SU-DHL-6 (cell line): ENCODE measurements around the gene FOXO3.

Source experiments
- H2AFZ ChIP-seq: fragments of 200-600 bp; sonication (generic); 2 replicates; pipeline ENCODE4 v1.6.1; 2014; ENCODE audit warnings: low read depth, mild to moderate bottlenecking, moderate library complexity, mixed read lengths, antibody characterized with exemption, low read length; ENCODE audit not compliant: severe bottlenecking
- H3F3A ChIP-seq: fragments of 200-600 bp; shearing (Covaris generic); 2 replicates; pipeline ENCODE4 v1.6.0; 2016; ENCODE audit warnings: antibody characterized with exemption, mild to moderate bottlenecking; ENCODE audit not compliant: insufficient read depth
- H3K27ac ChIP-seq: fragments of 200-600 bp; sonication (generic); 2 replicates; pipeline ENCODE4 v1.5.1; 2016; ENCODE audit warnings: low read depth, mild to moderate bottlenecking, low read length, moderate library complexity, mixed read lengths
- H3K27me3 ChIP-seq: fragments of 200-600 bp; sonication (generic), shearing (Covaris generic); 2 replicates; pipeline ENCODE4 v1.6.0; 2014; ENCODE audit warnings: mild to moderate bottlenecking, low read length
- H3K36me3 ChIP-seq: fragments of 200-600 bp; sonication (generic); 2 replicates; pipeline ENCODE4 v1.6.1; 2014; ENCODE audit warnings: mild to moderate bottlenecking, low read length, mixed read lengths
- H3K4me2 ChIP-seq: fragments of 300-600, 200-600 bp; shearing (Covaris generic), sonication (generic); 2 replicates; pipeline ENCODE4 v1.6.0; 2014; ENCODE audit warnings: low read length, low read depth, mild to moderate bottlenecking; ENCODE audit not compliant: poor library complexity, severe bottlenecking
- H3K4me3 ChIP-seq: fragments of 200-600 bp; sonication (generic); 2 replicates; pipeline ENCODE4 v1.5.1; 2014; ENCODE audit warnings: antibody characterized with exemption, low read length, mild to moderate bottlenecking, mixed read lengths; ENCODE audit not compliant: insufficient read depth, poor library complexity, severe bottlenecking
- H3K79me2 ChIP-seq: fragments of 200-600 bp; sonication (generic); 2 replicates; pipeline ENCODE4 v1.6.1; 2014; ENCODE audit warnings: mild to moderate bottlenecking, low read length, moderate library complexity; ENCODE audit not compliant: insufficient read depth
- H3K9ac ChIP-seq: fragments of 200-600 bp; sonication (generic); 2 replicates; pipeline ENCODE4 v1.7.0; 2014; ENCODE audit warnings: mild to moderate bottlenecking, low read length
- H3K9me2 ChIP-seq: fragments of 200-600 bp; sonication (generic); replicated peaks from 2 replicates; pipeline ENCODE4 v1.6.1; 2014; ENCODE audit warnings: low read length; ENCODE audit not compliant: insufficient read depth
- H3K9me3 ChIP-seq: fragments of 200-600 bp; sonication (generic); 2 replicates; pipeline ENCODE4 v1.6.1; 2014; ENCODE audit warnings: low read length, mixed read lengths; ENCODE audit not compliant: insufficient read depth
- H4K20me1 ChIP-seq: fragments of 200-600 bp; sonication (generic); 2 replicates; pipeline ENCODE4 v1.6.1; 2014; ENCODE audit warnings: low read depth, mild to moderate bottlenecking, antibody characterized with exemption, low read length, moderate library complexity, mixed read lengths
- EZH2phosphoT487 ChIP-seq: fragments of 200-600 bp; sonication (generic), shearing (Covaris generic); conservative IDR thresholded peaks from 2 replicates; pipeline ENCODE4 v1.6.1; 2018; ENCODE audit warnings: mild to moderate bottlenecking, antibody characterized with exemption, low read length, moderate library complexity, mixed read lengths
- TF ChIP-seq, protein P1 (sequence below): fragments of 200-600 bp; sonication (generic); IDR thresholded peaks from one replicate; pipeline ENCODE4 v1.5.1; 2017; ENCODE audit warnings: antibody characterized with exemption, mild to moderate bottlenecking, low read length, moderate library complexity; ENCODE audit not compliant: insufficient read depth, poor library complexity, severe bottlenecking

Gene FOXO3

DNA sequence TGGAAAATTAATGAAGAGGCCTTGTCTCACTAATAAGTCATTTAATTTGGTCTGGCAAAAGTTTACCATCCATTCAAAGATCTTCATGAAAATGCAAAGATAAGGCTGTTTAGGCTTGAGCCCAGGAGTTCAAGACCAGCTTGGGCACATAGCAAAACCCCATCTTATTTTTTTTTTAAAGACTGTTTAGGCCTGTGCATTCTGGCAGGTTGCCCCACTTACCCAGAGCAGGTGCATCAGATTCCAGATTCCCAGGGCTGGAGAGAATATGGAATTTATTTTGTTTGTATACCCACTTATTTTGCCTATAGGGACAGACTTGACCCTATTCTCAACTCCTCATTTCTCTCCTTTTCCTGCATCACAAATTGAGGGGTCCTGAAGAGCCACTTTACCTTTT is 5.7 kb downstream of the FOXO3 start:
- Histone ChIP-seq H3K36me3 (no peaks in the 10 kb centered on the region), H3K9me2 (no peaks in the 10 kb centered on the region), H2AFZ (no peak overlapping the region), H3K27ac (no peak overlapping the region), H3F3A (peaks cover 29% of the 10 kb centered on the region), H4K20me1 (peaks cover 7% of the 10 kb centered on the region; the same call in 1 of the 2 replicates), H3K79me2 (no peaks in the 10 kb centered on the region), H3K27me3 (no peaks in the 10 kb centered on the region), H3K9me3 (no peaks in the 10 kb centered on the region), H3K9ac (no peak overlapping the region), H3K4me3 (no peak overlapping the region), H3K4me2 (no peak overlapping the region)
- TF ChIP-seq EZH2phosphoT487 = no peak
- TF ChIP-seq, protein P1, sequence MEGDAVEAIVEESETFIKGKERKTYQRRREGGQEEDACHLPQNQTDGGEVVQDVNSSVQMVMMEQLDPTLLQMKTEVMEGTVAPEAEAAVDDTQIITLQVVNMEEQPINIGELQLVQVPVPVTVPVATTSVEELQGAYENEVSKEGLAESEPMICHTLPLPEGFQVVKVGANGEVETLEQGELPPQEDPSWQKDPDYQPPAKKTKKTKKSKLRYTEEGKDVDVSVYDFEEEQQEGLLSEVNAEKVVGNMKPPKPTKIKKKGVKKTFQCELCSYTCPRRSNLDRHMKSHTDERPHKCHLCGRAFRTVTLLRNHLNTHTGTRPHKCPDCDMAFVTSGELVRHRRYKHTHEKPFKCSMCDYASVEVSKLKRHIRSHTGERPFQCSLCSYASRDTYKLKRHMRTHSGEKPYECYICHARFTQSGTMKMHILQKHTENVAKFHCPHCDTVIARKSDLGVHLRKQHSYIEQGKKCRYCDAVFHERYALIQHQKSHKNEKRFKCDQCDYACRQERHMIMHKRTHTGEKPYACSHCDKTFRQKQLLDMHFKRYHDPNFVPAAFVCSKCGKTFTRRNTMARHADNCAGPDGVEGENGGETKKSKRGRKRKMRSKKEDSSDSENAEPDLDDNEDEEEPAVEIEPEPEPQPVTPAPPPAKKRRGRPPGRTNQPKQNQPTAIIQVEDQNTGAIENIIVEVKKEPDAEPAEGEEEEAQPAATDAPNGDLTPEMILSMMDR = no peak

GRCh38 chr6:108568101-108568500 is 7.4 kb downstream of the FOXO3 start:
- Histone ChIP-seq H4K20me1 (peaks cover 7% of the 10 kb centered on the region; the same call in 1 of the 2 replicates), H3K9ac (no peak overlapping the region), H3K79me2 (no peaks in the 10 kb centered on the region), H3K9me2 (no peaks in the 10 kb centered on the region), H3K4me3 (no peak overlapping the region), H3K4me2 (no peak overlapping the region), H3K27me3 (no peaks in the 10 kb centered on the region), H2AFZ (no peak overlapping the region), H3K9me3 (no peaks in the 10 kb centered on the region), H3F3A (peaks cover 24% of the 10 kb centered on the region), H3K36me3 (no peaks in the 10 kb centered on the region), H3K27ac (no peak overlapping the region)
- TF ChIP-seq EZH2phosphoT487 = no peak
- TF ChIP-seq, protein P1 = no peak

DNA sequence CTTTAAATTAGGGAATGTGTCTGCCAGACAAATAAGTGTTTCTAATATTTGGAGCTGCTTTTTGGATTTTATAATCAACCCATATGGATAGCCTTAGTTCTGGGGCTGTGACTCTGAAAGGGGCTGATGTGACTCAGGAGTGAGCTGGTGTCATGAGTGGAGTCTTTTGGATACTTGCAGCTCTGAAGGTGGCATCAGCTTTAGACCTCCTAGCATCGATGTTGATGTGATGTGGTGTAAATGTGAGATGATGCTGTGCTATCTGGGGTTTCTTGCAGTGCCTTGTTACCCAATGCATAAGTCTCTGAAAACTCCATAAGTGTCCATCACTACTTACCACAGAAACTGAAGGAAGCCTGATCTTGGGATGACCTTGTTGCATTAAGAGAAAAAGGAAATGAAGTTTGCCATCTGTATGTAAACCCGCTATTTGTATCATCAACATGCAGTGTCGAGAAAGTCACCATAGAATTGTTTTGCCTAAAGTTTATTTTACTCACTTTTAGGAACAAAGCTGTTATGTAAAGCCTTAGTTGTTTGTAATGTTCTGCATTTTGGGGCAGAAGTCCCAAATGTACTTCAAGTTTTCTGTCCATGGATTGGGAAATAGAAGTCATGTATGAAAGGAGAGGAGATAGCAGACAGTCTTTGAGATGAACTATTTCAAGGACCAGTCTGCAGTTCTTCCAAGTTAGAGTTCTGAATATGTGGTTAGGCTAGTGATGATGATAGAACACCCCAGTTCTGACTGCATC is 8.0 kb downstream of the FOXO3 start:
- no peak overlapping the region for H3K4me3 ChIP-seq
- no peak overlapping the region for H3K9ac ChIP-seq
- no peak overlapping the region for H3K27ac ChIP-seq
- H3K9me3 ChIP-seq = no peaks in the 10 kb centered on the region
- no peaks in the 10 kb centered on the region for H3K27me3 ChIP-seq
- H3F3A ChIP-seq = peaks cover 20% of the 10 kb centered on the region
- H3K4me2 ChIP-seq = no peak overlapping the region
- no peaks in the 10 kb centered on the region for H3K79me2 ChIP-seq
- H3K36me3 ChIP-seq = no peaks in the 10 kb centered on the region
- no peak overlapping the region for H2AFZ ChIP-seq
- no peaks in the 10 kb centered on the region for H3K9me2 ChIP-seq
- TF ChIP-seq EZH2phosphoT487 = no peak
- TF ChIP-seq, protein P1 = no peak
- peaks cover 7% of the 10 kb centered on the region; the same call in 1 of the 2 replicates for H4K20me1 ChIP-seq
